B cell (primary cell): ENCODE data around the gene GLTP.

Experiments used
- CTCF ChIP-seq: fragments of 200-600 bp; IDR thresholded peaks from one replicate; pipeline ENCODE4 v1.8.0; 2022; ENCODE audit warnings: antibody characterized with exemption, mild to moderate bottlenecking
- EZH2 ChIP-seq: IDR thresholded peaks from 2 replicates; pipeline ENCODE4 v1.6.1; 2012; ENCODE audit warnings: borderline replicate concordance, low read depth, mild to moderate bottlenecking, moderate library complexity, low read length; ENCODE audit not compliant: insufficient read depth, poor library complexity, severe bottlenecking

DNA sequence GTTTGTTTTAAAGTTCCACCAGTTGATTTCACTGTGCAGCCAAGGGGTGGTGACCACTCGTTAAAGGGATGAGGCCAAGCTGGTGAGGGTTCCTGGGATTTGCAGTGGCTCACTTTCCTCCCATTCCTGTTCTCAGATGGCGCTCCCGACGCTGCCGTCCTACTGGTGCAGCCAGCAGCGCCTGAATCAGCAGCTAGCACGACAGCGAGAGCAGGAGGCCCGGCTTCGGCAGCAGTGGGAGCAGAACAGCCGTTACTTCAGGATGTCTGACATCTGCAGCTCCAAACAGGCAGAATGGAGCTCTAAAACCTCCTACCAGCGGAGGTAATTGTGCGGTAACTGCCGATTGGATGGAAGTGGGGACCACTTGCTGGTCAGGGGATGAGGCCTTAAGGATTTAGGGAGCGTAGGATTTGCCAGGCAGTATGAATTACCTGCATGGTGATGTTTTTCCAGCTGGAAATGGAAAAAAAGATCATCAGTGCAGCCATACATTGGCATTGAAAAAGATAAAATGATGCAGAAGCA lies 22.6 kb upstream of the GLTP start:
- no peak for TF ChIP-seq CTCF
- no peak for TF ChIP-seq EZH2
